ENCODE results near the gene CD46.

CD46 gene

GRCh38 chr1:207826557-207827487 is 75.0 kb downstream of the CD46 start:
- no peak overlapping the region for H3K4me3 ChIP-seq (ENCODE audit: low read depth, low read length)

- no peak overlapping the region for H3K4me3 ChIP-seq (ENCODE audit: low read depth, low read length)
Measured at GRCh38 chr1:207827488-207827830, 75.6 kb downstream of the CD46 start.

DNA sequence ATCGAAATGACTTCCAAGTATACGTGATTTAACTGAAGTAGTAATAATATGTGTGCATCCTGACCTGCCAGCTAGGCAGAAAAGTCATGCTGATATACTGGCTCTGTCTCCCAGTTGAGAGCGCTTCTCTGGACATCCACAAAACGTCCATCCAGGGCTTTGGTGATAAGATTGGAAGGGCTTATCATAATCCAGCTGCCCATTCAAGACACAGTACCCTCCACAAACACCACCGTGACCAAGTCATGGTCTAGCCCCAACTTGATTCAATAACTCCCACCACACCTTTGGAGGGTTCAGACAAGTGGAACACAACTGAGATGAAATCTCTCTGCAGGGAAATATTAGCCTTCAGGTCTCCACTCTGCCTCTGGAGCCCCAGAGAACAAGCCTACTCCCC is 76.2 kb downstream of the CD46 start:
- no peak overlapping the region for H3K4me3 ChIP-seq (ENCODE audit: low read depth, low read length)

- H3K4me3 ChIP-seq (ENCODE audit: low read depth, low read length), result no peak overlapping the region
Measured at GRCh38 chr1:207828485-207829158, 76.8 kb downstream of the CD46 start.

DNA sequence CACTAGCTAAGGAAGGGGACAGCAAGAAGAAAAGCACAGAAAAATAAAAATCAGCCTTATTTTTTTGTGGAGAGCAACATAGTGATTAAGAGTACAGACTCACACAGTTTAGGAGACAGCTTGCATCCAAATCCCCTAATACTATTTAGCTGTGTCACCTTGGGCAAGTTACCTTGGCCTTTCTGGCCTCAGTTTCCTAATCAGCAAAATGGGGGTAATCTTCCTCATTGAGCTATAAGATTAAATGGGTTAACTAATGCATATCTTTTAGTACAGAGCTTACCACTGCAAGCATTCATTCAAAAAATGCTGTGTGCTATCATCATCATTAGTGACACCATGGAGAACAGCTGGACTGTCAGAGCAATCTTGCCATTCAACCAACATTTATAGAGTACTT is 77.7 kb downstream of the CD46 start:
- H3K4me3 ChIP-seq (ENCODE audit: low read depth, low read length), result no peak overlapping the region

DNA sequence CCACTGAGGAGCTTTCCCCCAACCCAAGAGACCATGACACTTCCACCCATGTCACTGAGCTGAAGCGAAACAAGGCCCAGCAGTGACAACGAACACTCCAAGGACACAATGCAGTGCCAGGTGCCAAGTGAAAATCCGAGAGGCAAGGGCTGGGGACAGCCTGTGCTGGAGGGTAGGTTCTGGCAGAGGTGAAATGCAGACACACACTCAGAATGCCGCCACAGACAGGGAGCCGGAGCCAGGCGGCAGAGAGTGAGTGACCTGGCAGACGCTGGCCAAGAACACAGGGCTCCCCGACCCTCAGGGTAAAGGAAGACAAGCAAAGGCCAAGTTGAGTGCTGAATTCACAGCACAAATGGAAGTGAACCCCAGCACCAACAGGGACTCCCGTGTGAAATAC is 78.9 kb downstream of the CD46 start:
- H3K4me3 ChIP-seq (ENCODE audit: low read depth, low read length), result no peak overlapping the region

DNA sequence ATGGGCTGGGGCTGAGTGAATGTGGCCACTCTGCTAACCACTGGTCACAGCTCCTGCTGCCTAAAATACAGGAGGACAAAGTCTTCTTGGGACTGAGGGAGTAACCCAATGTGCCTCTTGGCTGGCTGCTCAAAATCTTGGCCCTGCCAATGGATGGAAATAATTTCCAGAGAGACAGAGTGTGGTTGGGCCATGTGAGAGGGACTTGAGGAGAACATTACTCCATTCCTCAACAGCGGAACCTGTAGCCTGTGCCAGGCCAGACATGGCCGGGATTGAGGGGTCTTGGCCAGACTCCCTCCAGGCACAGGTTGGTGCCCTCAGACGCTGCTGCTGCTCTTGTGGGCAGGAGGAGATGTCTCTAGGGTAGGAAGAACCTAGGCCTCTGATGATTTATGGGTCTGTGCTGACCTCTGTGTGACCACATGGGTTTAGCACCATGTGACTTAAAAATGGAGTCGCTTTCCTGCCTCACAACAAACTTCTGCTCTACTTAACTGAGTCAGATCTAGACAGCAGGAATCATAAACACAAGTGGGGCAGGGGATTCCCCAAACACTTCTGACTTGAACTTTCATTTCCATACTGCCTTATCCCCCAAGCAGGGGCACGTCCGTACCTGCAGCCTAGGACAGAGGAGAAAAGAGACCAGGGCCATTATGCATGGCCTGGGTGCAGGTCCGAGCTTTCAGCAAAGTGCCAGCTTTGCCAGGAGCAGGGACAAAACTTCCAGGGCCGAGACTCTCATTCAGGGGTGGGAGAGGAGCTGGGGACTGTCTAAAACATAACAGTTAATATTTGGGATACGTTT is 79.9 kb downstream of the CD46 start:
- H3K4me3 ChIP-seq (ENCODE audit: low read depth, low read length), result no peak overlapping the region

DNA sequence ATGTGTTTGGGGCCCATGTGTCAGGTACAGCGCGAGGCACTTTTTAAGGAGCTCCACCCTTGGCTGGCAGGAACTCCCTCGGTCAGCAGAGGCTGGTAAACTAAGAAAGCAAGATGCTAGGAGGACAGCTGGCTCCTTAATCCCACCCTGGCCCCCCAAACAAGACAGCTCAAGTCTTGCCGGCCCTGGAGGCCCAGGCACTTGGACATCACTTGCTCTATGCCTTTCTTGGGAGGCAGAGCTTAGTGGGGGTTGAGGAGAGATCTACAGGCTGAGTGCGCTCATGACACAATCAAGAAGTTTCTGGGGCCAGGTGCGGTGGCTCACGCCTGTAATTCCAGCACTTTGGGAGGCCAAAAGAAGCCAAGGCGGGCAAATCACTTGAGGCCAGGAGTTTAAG is 80.9 kb downstream of the CD46 start:
- no peak overlapping the region for H3K4me3 ChIP-seq (ENCODE audit: low read depth, low read length)

- H3K4me3 ChIP-seq (ENCODE audit: low read depth, low read length), result no peak overlapping the region
Measured at GRCh38 chr1:207833381-207833780, 81.5 kb downstream of the CD46 start.

GRCh38 chr1:207833956-207834660 is 82.3 kb downstream of the CD46 start:
- no peak overlapping the region for H3K4me3 ChIP-seq (ENCODE audit: low read depth, low read length)

DNA sequence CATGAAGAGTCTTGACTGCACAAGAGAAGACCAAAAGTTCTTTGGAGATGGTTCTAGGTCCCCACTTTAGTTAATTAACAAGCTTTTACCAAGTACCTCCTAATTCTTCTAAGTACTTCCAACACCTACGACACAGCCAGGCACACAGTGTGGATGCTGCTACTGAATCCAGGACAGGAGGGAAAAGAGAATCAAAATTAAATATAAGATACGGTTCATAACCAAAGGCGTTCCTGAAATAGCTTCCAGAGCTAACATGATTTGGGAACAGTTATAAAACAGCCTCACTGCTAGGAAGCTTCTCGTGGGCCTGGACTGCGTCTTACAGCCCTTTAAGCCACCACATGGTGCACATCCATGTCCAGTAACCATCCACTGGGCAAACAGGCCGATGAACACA is 84.1 kb downstream of the CD46 start:
- no peak overlapping the region for H3K4me3 ChIP-seq (ENCODE audit: low read depth, low read length)

- no peak overlapping the region for H3K4me3 ChIP-seq (ENCODE audit: low read depth, low read length)
Measured at GRCh38 chr1:207836591-207837347, 84.9 kb downstream of the CD46 start.

DNA sequence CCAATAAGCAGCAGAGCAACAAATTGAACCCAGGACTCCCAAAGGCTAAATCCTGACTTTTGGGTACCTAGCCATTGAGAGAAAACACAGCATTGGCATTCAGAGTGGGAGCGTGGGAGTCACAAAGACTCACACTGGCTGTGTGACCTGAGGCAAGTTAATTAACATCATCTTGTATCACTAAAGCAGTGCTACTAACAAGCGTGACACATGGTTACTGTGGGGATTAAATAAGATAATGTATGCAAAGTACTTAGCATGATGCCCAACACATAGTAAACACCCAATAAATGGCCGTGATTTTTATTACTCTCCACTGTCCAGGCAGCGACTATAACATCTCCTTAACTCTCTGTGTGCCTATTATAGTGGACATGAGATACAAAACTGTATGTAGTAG is 85.8 kb downstream of the CD46 start:
- no peak overlapping the region for H3K4me3 ChIP-seq (ENCODE audit: low read depth, low read length)

GRCh38 chr1:207838156-207839082 is 86.6 kb downstream of the CD46 start:
- H3K4me3 ChIP-seq (ENCODE audit: low read depth, low read length), result no peak overlapping the region

DNA sequence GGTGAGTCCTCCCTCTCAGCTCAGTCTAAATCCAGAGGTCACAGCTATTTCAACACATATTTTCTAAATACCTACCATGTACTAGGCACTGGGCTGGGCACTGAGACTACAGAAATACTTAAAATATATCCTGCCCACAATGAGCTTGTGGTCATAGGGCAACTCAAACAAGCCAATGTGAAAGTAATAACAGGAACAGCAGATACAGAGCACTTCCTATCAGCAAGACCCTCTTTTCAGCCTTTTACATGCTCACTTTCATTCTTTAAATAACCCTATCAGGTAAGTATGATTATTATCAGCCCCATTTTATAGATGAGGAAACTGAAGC is 87.2 kb downstream of the CD46 start:
- H3K4me3 ChIP-seq (ENCODE audit: low read depth, low read length), result no peak overlapping the region

DNA sequence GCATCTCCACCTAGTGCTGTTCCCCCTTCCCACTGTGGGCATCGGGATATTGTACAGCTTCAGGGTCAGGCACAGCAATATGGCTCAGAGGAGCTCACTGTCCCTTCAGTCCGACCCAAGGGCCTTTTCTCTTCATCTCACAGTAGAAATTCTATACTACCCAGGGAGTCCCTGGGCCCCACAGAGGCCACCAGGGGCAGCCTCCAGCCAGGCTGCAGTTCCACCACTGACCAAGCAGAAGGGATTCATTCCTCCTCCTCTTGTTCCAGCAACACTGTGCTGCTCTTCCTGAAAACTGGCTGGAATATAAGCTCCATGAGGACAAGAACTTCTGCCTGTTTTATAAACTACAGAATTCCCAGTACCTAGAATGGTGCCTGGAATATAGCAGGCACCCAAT is 88.5 kb downstream of the CD46 start:
- H3K4me3 ChIP-seq (ENCODE audit: low read depth, low read length), result no peak overlapping the region

GRCh38 chr1:207841293-207841692 is 89.4 kb downstream of the CD46 start:
- no peak overlapping the region for H3K4me3 ChIP-seq (ENCODE audit: low read depth, low read length)

GRCh38 chr1:207841901-207842300 is 90.0 kb downstream of the CD46 start:
- no peak overlapping the region for H3K4me3 ChIP-seq (ENCODE audit: low read depth, low read length)

- H3K4me3 ChIP-seq (ENCODE audit: low read depth, low read length), result no peak overlapping the region
Measured at GRCh38 chr1:207842506-207842905, 90.7 kb downstream of the CD46 start.
